ENCODE measurements around the gene ADAM33. TPM values are rescaled to one million over a fixed set of nuclear protein-coding genes. Genes with fewer than 3 reads are reported as not detected.
A peak's percentile ranks its signal among the peaks of the same experiment; 100 is the strongest.

ADAM33 gene
- total RNA-seq, 6 donors from 2014 or later = 2.3 to 26.2 (median 10.5) TPM

- no peak overlapping the region for H3K27ac ChIP-seq
- H3K9me3 ChIP-seq = no peaks in the 10 kb centered on the region
- DNase-seq (no peak), ATAC-seq (ENCODE audit: low FRiP score in 2 of 2) (peak in 1 of 2 donors; percentile 58)
- WGBS, 2 donors = 76 to 77% methylated on average over 4 of the region's 4 CpGs
- H3K36me3 ChIP-seq = no peaks in the 10 kb centered on the region
- H3K4me1 ChIP-seq = peaks cover 0 to 11% (median 1%) of the 10 kb centered on the region in 4 donors
- no peak overlapping the region for H3K4me3 ChIP-seq
- H3K27me3 ChIP-seq = no peaks in the 10 kb centered on the region
- peak; percentile 39 to 70 (median 66) for TF ChIP-seq CTCF (IDR thresholded peaks at IDR 0.05)
- no peak for TF ChIP-seq POLR2AphosphoS5 (IDR thresholded peaks at IDR 0.05)
- TF ChIP-seq EP300 (IDR thresholded peaks at IDR 0.05) = no peak
- no peak for TF ChIP-seq POLR2A (IDR thresholded peaks at IDR 0.05)
Observed at GRCh38 chr20:3716195-3716834, 34.5 kb upstream of the ADAM33 start.

GRCh38 chr20:3714092-3714491, 32.3 kb upstream of the ADAM33 start:
- H3K36me3 ChIP-seq = no peaks in the 10 kb centered on the region
- DNase-seq (peak in 1 of 2 donors; percentile 50), ATAC-seq (ENCODE audit: low FRiP score in 2 of 2) (peak; percentile 3 to 74)
- TF ChIP-seq POLR2AphosphoS5 (IDR thresholded peaks at IDR 0.05) (no peak), CTCF (IDR thresholded peaks at IDR 0.05) (no peak)
- H3K27me3 ChIP-seq = no peaks in the 10 kb centered on the region
- peaks cover 8 to 23% (median 14%) of the 10 kb centered on the region in 4 donors for H3K4me1 ChIP-seq
- WGBS, 2 donors = 49 to 86% methylated on average over 3 to 4 of the region's 4 CpGs
- no peaks in the 10 kb centered on the region for H3K9me3 ChIP-seq
- H3K4me3 ChIP-seq = no peak overlapping the region
- no peak overlapping the region for H3K27ac ChIP-seq

- peak in 1 of 2 donors; percentile 83 for DNase-seq
- Histone ChIP-seq H3K36me3 (no peaks in the 10 kb centered on the region), H3K27ac (peak within 1 kb of the TSS in 1 of 4 donors; percentile 6), H3K27me3 (no peaks in the 10 kb centered on the region), H3K9me3 (no peaks in the 10 kb centered on the region), H3K4me3 (peak within 1 kb of the TSS in 3 of 4 donors; percentile 8 to 29 (median 18)), H3K4me1 (peaks cover 8 to 23% (median 14%) of the 10 kb centered on the region in 4 donors)
- WGBS, 2 donors = 66 to 82% methylated on average over 12 to 15 of the region's 15 CpGs
- ATAC-seq (ENCODE audit: low FRiP score in 2 of 2) = peak; percentile 56 to 77
- TF ChIP-seq POLR2A (IDR thresholded peaks at IDR 0.05) (peak in 1 of 4 donors; percentile 48), CTCF (IDR thresholded peaks at IDR 0.05) (no peak), POLR2AphosphoS5 (IDR thresholded peaks at IDR 0.05) (peak in 1 of 2 donors; percentile 22), EP300 (IDR thresholded peaks at IDR 0.05) (no peak)
Observed at GRCh38 chr20:3712279-3712873, 30.6 kb upstream of the ADAM33 start, which contains the start of gene SIGLEC1. SIGLEC1 (minus strand) TSS chr20:3712600; CDS start chr20:3707128, 5,472 bp downstream.

- H3K36me3 ChIP-seq = no peaks in the 10 kb centered on the region
- no peaks in the 10 kb centered on the region for H3K9me3 ChIP-seq
- H3K4me3 ChIP-seq = peak overlapping the region in 3 of 4 donors; percentile 8 to 29 (median 18)
- TF ChIP-seq EP300 (IDR thresholded peaks at IDR 0.05) = no peak
- TF ChIP-seq POLR2A (IDR thresholded peaks at IDR 0.05) = peak in 1 of 4 donors; percentile 26
- TF ChIP-seq CTCF (IDR thresholded peaks at IDR 0.05) = no peak
- TF ChIP-seq POLR2AphosphoS5 (IDR thresholded peaks at IDR 0.05) = no peak
- peak in 1 of 2 donors; percentile 54 for ATAC-seq (ENCODE audit: low FRiP score in 2 of 2)
- no peak for DNase-seq
- H3K27ac ChIP-seq = peak overlapping the region in 1 of 4 donors; percentile 6
- no peaks in the 10 kb centered on the region for H3K27me3 ChIP-seq
- WGBS, 2 donors = 68 to 70% methylated on average over 4 of the region's 4 CpGs
- peaks cover 8 to 23% (median 14%) of the 10 kb centered on the region in 4 donors for H3K4me1 ChIP-seq
Observed at GRCh38 chr20:3711484-3711941, 29.7 kb upstream of the ADAM33 start.

Data from upper lobe of left lung (tissue), 6 donors.